RCC 7860 (cell line): Measurements from ENCODE around the gene CSAG2.

Source experiments
- DNase-seq: peaks from one replicate; pipeline ENCODE4 v3.0.0-alpha.2; 2015; ENCODE audit warnings: low spot score
- FAIRE-seq: peaks from 2 replicates; lab custom pipeline; 2012; peaks lifted over from hg19 to GRCh38; lab: Jason Lieb, UNC

The CSAG2 gene

GRCh38 chrX:152674135-152674534 lies 34.9 kb downstream of the CSAG2 start:
- DNase-seq, result no peak
- FAIRE-seq, result no peak

- no peak for DNase-seq
- no peak for FAIRE-seq
Measured at GRCh38 chrX:152663086-152663485, 46.0 kb downstream of the CSAG2 start.

GRCh38 chrX:152658302-152658701 lies 50.8 kb downstream of the CSAG2 start:
- no peak for FAIRE-seq

More at GRCh38 chrX:152658302-152658701, 50.8 kb downstream of the CSAG2 start:
- DNase-seq, result no peak
